Activated CD8-positive, alpha-beta memory T cell treated with anti-CD3 and anti-CD28 coated beads, Interleukin-2, amount 10 ng/mL, durations not matched to agents 7 days and 5 days (primary cell): ENCODE measurements around the gene EVPL. TPM values are rescaled to one million over a fixed set of nuclear protein-coding genes. Genes with fewer than 3 reads are reported as not detected.

Source experiments
- ATAC-seq: fragments of 150-1000 bp; cut with Tn5 transposase; one replicate; pipeline ENCODE4 v1.10.0; 2021; ENCODE audit warnings: moderate library complexity
- CTCF ChIA-PET: fragments of 350-600 bp; sonication (Branson Sonifier 250); formaldehyde crosslinking; loops from one replicate; lab custom pipeline; 2021; ENCODE audit warnings: antibody characterized with exemption; lab: Charles Lee
- DNase-seq: peaks from one replicate; pipeline ENCODE4 v3.0.0-alpha.2; 2020
- H3K27ac Mint-ChIP-seq: one replicate; pipeline ENCODE4 v1.8.0; 2021; ENCODE audit warnings: mild to moderate bottlenecking, mixed read lengths
- H3K27me3 Mint-ChIP-seq: one replicate; pipeline ENCODE4 v1.8.0; 2021; ENCODE audit warnings: mixed read lengths
- H3K36me3 Mint-ChIP-seq: one replicate; pipeline ENCODE4 v1.8.0; 2021; ENCODE audit warnings: mild to moderate bottlenecking, mixed read lengths
- H3K4me1 Mint-ChIP-seq: one replicate; pipeline ENCODE4 v1.8.0; 2021; ENCODE audit warnings: mixed read lengths
- H3K4me3 Mint-ChIP-seq: one replicate; pipeline ENCODE4 v1.8.0; 2021; ENCODE audit warnings: mild to moderate bottlenecking, moderate library complexity, mixed read lengths
- H3K9me3 Mint-ChIP-seq: one replicate; pipeline ENCODE4 v1.8.0; 2022; ENCODE audit warnings: low read depth, mixed read lengths
- total RNA-seq, 2 experiments: library from RNA; stranded (reverse); gene quantifications; one replicate each; pipeline ENCODE4 v1.2.3, GENCODE V29; 2021

Gene EVPL
- total RNA-seq, 2 experiments from 2014 or later, result 0.03 TPM; not detected in 1

DNA sequence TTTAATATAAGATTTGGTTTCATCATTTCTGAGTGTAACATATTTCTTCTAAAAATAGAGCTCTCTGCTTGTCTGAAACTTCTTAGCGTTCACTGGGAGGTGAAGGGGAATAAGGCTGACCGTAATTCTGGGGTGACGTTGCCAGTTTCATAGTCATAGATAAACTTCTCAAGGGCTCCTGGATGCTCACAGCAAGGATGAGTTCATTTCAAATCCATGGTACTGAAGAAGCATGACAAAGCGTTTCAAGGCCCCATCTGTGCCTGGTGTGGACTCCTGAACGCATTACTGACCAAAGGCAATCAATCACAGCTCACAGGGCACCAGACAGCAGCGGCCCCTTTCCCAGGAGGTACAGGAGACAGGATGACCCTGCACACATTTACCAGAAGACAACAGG is 12.0 kb upstream of the EVPL start:
- peaks cover 5% of the 10 kb centered on the region for H3K4me1 Mint-ChIP-seq
- CTCF ChIA-PET, result no interaction called here
- no peak overlapping the region for H3K4me3 Mint-ChIP-seq
- no peaks in the 10 kb centered on the region for H3K9me3 Mint-ChIP-seq
- no peak overlapping the region for H3K27ac Mint-ChIP-seq
- no peaks in the 10 kb centered on the region for H3K27me3 Mint-ChIP-seq
- ATAC-seq (no peak), DNase-seq (no peak)
- peaks cover 36% of the 10 kb centered on the region for H3K36me3 Mint-ChIP-seq

DNA sequence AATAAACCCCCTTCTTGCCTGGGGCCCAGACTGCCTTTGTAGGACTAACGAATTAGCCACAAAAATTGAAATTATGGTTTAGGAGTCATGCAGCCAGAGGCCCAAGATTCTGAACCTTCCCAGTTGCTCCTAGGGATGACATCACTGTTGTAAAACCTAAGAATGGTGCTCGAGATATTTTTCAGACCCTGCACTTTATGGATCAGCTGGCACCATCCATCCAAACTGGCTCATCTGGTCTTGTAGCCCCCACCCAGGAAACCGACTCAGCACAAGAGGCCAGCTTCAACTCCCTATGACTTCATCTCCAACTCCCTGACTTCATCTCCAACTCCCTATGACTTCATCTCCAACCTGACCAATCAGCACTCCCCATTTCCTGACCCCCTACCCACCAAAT is 10.9 kb upstream of the EVPL start:
- Mint-ChIP-seq H3K4me3 (no peak overlapping the region), H3K36me3 (peaks cover 26% of the 10 kb centered on the region), H3K27ac (no peak overlapping the region)

DNA sequence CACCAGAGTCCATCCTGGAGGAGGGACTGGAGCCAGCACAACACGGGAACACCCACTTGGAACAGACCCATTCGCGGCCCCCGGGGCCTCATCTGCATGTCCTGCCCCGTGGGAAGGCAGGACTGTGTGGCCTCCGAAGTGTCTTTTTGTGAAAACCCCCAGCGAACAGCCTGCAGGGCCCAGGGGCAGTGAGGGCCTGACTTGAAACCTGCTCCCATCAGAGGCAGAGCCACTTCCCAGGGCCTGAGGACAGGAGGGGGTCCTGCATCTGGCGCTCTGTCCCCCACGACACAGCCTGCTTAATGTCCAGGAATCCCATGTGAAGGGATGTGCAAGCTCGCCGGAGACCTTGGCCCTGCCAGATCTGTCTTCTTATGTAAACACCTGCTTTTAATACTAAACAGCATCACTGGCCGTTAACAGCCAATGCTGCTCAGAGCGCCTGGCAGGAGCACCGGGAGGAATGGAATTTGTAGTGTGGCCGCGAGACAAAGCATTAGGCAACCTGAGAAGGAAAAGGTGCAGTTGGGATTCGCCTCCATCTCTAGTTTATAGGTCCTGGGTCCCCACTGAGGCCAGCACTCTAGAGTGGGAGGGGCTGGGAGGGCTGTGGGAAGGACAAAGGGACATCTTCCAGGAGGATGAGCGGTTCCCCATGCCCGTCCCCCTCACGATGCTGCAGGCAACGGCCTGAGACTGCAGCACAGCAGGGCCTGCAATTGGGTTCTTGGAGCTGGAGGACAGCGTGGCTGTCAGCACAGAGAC is 9.6 kb upstream of the EVPL start:
- peaks cover 23% of the 10 kb centered on the region for H3K36me3 Mint-ChIP-seq
- H3K4me1 Mint-ChIP-seq, result peaks cover 5% of the 10 kb centered on the region
- H3K27ac Mint-ChIP-seq, result no peak overlapping the region
- no peaks in the 10 kb centered on the region for H3K9me3 Mint-ChIP-seq
- ATAC-seq (no peak), DNase-seq (no peak)
- CTCF ChIA-PET, result interaction anchor here (1.2 to 1.9 kb wide), 2 partner anchors 19 to 23 kb away, joined by 4 to 6 read pairs; no protein-coding TSS in a partner anchor
- H3K27me3 Mint-ChIP-seq, result no peaks in the 10 kb centered on the region
- H3K4me3 Mint-ChIP-seq, result no peak overlapping the region

More for the DNA sequence above, 10.9 kb upstream of the EVPL start:
- CTCF ChIA-PET, result no interaction called here
- DNase-seq (no peak), ATAC-seq (no peak)
- H3K9me3 Mint-ChIP-seq, result no peaks in the 10 kb centered on the region
- H3K27me3 Mint-ChIP-seq, result no peaks in the 10 kb centered on the region
- H3K4me1 Mint-ChIP-seq, result peaks cover 5% of the 10 kb centered on the region

DNA sequence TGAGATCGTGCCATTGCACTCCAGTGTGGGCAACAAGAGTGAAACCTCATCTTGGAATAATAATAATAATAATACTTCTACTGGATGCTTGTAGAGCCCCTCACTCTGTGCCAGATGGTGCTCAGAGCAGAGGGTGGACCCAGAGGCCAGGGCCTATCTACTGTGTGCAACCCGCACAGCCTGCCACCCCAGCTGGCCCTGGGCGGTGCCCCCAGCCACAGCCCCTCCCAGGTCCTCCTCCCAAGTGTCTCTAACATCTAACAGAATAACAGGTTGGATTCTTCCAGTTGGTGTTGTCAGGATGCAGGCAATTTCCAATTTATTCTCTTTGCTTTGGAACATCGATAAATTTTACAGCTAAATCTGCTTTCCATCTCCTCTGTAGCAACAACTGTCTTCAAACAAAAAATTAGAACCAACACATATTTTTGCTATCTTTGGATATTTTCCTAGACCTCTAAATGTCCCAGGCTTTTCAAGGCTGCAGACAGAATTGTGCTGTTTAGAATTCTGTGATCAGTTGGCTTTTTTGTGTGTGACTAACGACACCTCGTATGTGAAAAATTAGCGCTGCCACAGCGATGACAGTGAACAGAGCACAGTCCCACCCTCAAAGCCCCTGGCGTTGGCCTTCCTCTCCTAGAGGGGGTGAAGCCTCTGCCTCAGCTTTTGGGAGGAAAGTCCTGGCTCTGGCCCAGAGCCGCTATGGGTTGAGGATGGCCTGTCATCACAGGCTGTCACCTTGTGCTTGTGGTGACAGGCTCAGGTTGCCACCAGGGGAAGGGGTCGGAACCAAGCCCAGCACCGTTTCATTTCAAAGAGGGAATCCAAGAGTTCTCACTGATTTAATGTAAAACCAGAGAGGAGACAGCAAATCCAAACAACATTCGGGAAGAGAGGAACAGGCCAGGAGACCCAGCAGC is 7.6 kb upstream of the EVPL start:
- peaks cover 12% of the 10 kb centered on the region for H3K36me3 Mint-ChIP-seq
- no peak overlapping the region for H3K27ac Mint-ChIP-seq

DNA sequence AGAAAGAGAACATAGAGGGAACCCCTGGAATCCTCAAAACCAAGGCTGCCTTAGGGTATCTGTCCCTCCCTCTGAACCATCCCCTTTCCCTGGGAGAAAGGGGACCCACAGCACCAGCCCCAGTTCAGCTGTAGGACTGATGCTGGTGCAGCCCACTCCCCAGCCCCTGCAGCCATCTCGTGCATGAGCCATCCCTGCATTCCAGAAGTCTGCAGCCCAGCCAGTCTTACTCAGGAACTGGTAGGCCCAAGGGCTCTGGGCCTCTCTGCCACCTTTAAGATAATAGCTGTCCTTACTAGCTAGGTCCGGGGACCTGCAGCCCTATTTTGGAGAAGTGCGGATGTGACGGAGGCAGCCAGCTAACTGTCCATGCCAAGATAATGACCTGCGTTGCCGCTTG is 6.0 kb upstream of the EVPL start:
- Mint-ChIP-seq H3K4me3 (no peak overlapping the region), H3K27ac (no peak overlapping the region), H3K9me3 (no peaks in the 10 kb centered on the region), H3K36me3 (peaks cover under 1% of the 10 kb centered on the region), H3K4me1 (peaks cover 17% of the 10 kb centered on the region), H3K27me3 (no peaks in the 10 kb centered on the region)
- ATAC-seq, result no peak
- no peak for DNase-seq
- CTCF ChIA-PET, result interaction anchor here (1.0 to 3.4 kb wide), 3 partner anchors 19 to 247 kb away, joined by 3 to 16 read pairs (median 3); no protein-coding TSS in a partner anchor

More for the DNA sequence above, 7.6 kb upstream of the EVPL start:
- no peak overlapping the region for H3K4me3 Mint-ChIP-seq
- peaks cover 11% of the 10 kb centered on the region for H3K4me1 Mint-ChIP-seq
- H3K27me3 Mint-ChIP-seq, result no peaks in the 10 kb centered on the region
- CTCF ChIA-PET, result interaction anchor here (3.4 kb wide), 1 partner anchor 20 kb away, joined by 16 read pairs; no protein-coding TSS in a partner anchor
- no peaks in the 10 kb centered on the region for H3K9me3 Mint-ChIP-seq
- DNase-seq, result no peak
- ATAC-seq, result no peak

DNA sequence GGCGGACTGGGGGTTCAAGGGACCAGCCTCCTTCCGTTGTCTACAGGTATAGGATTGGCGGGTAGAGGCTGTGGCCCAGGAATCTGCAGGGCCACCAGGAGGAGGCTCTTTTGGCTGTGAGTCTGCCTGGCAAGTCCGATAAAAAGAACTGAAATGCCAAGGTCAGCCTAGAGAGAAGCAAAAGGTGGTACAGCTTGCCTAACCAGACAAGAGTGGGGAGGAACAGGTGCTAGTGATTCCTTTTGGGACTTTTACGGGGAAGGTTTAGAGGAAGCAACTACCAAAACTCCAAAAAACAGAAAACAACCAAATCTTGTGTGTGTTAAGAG is 5.6 kb upstream of the EVPL start:
- DNase-seq (no peak), ATAC-seq (no peak)
- Mint-ChIP-seq H3K4me3 (no peak overlapping the region), H3K27me3 (no peaks in the 10 kb centered on the region), H3K36me3 (no peaks in the 10 kb centered on the region), H3K4me1 (peaks cover 17% of the 10 kb centered on the region), H3K9me3 (no peaks in the 10 kb centered on the region), H3K27ac (no peak overlapping the region)
- CTCF ChIA-PET, result interaction anchor here (1.0 to 3.4 kb wide), 3 partner anchors 18 to 247 kb away, joined by 3 to 16 read pairs (median 3); no protein-coding TSS in a partner anchor

DNA sequence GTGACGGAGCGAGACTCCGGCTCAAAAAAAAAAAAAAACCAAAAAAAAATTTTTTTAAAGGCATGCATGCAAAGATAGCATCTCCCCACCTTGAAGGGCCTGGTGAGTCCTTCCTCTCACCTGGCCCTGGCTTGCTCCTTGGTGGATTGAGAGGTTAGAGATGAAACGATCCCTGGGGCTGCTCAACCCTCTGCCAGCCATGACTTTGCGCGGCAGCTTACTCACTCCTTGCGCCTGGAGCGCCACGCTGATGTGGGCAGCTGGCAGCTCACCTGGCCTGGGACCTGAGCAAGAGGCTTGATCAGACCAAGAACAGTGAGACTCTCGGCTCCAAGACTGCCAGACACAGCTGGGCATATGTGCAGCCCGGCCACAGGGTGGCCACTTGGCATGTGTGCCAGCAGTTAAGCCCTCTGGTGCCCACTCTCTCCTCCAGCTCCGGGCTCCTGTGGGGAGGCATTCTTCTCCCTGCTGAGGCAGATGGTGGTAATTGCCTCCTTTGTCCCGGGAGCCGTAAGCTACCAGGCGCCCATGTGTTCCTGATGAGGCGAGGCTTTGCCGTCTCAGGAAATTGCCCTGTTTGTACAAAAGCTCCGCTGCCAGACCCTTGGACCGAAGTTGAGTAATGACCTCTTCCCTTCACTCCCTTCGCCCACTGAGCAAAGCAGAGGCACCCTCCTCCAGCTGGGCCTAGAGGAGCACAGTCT is 5.1 kb upstream of the EVPL start:
- H3K27ac Mint-ChIP-seq, result no peak overlapping the region
- no peaks in the 10 kb centered on the region for H3K27me3 Mint-ChIP-seq
- CTCF ChIA-PET, result interaction anchor here (0.5 to 3.4 kb wide), 3 partner anchors 18 to 248 kb away, joined by 3 to 16 read pairs (median 3); no protein-coding TSS in a partner anchor
- no peak overlapping the region for H3K4me3 Mint-ChIP-seq
- H3K9me3 Mint-ChIP-seq, result no peaks in the 10 kb centered on the region
- ATAC-seq, result no peak
- DNase-seq, result no peak
- peaks cover 17% of the 10 kb centered on the region for H3K4me1 Mint-ChIP-seq
- H3K36me3 Mint-ChIP-seq, result no peaks in the 10 kb centered on the region

DNA sequence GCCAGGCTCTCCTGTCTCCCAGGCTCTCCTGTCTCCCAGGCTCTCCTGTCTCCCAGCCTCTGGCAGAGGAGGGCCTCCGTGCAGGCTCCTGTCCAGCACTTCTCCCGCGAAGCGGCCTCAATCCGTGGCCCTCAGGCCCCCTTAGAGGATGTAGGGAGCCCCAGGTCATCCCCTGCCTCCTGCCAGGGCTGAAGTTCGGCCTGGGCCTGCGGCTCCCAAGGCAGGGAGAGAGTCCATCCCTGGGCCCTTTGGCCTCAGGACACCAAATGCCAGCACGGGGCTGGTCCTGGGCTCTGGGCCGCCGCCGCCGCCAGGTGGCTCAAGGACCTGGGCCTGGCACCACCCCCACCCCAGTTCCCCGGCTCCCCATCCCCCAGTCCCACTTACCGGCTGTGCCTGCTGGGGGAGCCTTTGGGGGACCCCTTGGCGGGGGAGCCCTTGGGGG is 370 bp downstream of the EVPL start:
- no peaks in the 10 kb centered on the region for H3K9me3 Mint-ChIP-seq
- CTCF ChIA-PET, result no interaction called here
- peaks cover 12% of the 10 kb centered on the region for H3K4me1 Mint-ChIP-seq
- H3K4me3 Mint-ChIP-seq, result no peak overlapping the region
- H3K27me3 Mint-ChIP-seq, result no peaks in the 10 kb centered on the region
- no peak overlapping the region for H3K27ac Mint-ChIP-seq
- no peak for ATAC-seq
- DNase-seq, result no peak
- no peaks in the 10 kb centered on the region for H3K36me3 Mint-ChIP-seq

DNA sequence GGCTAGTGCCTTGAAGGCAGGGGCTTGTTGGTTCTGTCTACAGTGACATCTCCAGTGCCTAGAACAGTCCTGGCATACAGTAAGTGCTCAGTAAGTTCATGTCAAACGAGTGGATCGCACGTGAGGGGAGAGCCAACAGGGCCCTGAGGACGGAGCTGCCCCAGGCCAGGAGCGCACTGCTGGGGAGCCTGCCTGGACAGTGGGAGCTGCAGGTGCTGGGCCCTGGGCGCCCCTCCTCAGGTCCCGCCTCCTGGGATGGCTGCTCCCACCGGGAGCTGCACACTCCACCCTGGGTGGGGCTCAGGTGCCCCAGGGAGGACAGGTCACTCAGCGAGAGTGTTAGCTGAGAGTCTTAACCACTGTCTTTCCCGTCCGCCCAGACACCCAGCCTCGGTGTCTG is 1.8 kb downstream of the EVPL start:
- DNase-seq, result no peak
- no peak for ATAC-seq
- H3K9me3 Mint-ChIP-seq, result no peaks in the 10 kb centered on the region
- no peaks in the 10 kb centered on the region for H3K27me3 Mint-ChIP-seq
- H3K4me3 Mint-ChIP-seq, result no peak overlapping the region
- peaks cover 10% of the 10 kb centered on the region for H3K4me1 Mint-ChIP-seq
- H3K27ac Mint-ChIP-seq, result no peak overlapping the region
- CTCF ChIA-PET, result interaction anchor here (0.9 to 1.4 kb wide), 2 partner anchors 20 to 25 kb away, joined by 4 read pairs; partner anchors contain the start of gene CDK3
- H3K36me3 Mint-ChIP-seq, result no peaks in the 10 kb centered on the region

DNA sequence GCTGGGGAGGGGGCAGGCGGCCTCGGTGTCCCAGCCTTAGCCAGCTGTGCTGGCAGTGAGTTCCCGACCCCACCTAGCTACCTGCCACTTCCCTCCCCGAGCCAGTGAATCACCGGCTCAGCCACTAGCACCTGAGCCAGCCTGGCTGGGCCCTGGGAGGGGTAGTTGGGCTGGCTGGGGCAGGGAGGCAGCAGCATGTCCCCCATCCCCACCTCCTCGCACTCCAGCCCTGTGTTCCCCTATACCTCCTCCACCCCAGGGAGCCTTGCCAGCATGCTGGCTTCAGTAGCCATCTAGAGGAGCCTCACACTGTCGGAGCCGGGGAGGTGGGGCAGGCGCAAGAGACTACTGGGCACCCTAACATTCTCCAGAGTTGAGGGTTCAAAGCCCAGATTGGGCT is 2.8 kb downstream of the EVPL start:
- no peaks in the 10 kb centered on the region for H3K36me3 Mint-ChIP-seq

DNA sequence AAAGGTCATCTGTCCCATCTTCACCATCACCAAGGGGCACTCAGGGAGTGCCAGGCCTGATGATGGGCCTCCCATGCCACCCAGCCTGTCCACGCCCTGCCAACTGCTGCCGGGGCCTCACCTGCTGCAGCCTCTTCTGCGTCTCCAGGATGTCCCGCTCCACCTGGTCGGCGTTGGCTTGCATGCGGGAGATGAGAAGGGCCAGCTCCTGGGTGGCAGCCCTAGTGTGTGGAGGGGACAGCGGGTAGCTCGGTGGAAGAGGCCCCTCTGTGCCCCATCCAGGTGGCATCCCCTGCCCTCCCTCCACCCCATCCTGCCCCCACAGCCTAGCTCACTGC is 3.2 kb downstream of the EVPL start:
- DNase-seq (no peak), ATAC-seq (no peak)
- CTCF ChIA-PET, result interaction anchor here (0.9 kb wide), 1 partner anchor 18 kb away, joined by 4 read pairs; no protein-coding TSS in a partner anchor
- Mint-ChIP-seq H3K36me3 (no peaks in the 10 kb centered on the region), H3K9me3 (no peaks in the 10 kb centered on the region), H3K27me3 (no peaks in the 10 kb centered on the region), H3K27ac (no peak overlapping the region), H3K4me1 (peaks cover 2% of the 10 kb centered on the region), H3K4me3 (no peak overlapping the region)

More for the DNA sequence above, 2.8 kb downstream of the EVPL start:
- Mint-ChIP-seq H3K4me3 (no peak overlapping the region), H3K27ac (no peak overlapping the region), H3K4me1 (peaks cover 4% of the 10 kb centered on the region), H3K27me3 (no peaks in the 10 kb centered on the region), H3K9me3 (no peaks in the 10 kb centered on the region)
- CTCF ChIA-PET, result interaction anchor here (0.9 kb wide), 1 partner anchor 18 kb away, joined by 4 read pairs; no protein-coding TSS in a partner anchor
- DNase-seq (no peak), ATAC-seq (no peak)

DNA sequence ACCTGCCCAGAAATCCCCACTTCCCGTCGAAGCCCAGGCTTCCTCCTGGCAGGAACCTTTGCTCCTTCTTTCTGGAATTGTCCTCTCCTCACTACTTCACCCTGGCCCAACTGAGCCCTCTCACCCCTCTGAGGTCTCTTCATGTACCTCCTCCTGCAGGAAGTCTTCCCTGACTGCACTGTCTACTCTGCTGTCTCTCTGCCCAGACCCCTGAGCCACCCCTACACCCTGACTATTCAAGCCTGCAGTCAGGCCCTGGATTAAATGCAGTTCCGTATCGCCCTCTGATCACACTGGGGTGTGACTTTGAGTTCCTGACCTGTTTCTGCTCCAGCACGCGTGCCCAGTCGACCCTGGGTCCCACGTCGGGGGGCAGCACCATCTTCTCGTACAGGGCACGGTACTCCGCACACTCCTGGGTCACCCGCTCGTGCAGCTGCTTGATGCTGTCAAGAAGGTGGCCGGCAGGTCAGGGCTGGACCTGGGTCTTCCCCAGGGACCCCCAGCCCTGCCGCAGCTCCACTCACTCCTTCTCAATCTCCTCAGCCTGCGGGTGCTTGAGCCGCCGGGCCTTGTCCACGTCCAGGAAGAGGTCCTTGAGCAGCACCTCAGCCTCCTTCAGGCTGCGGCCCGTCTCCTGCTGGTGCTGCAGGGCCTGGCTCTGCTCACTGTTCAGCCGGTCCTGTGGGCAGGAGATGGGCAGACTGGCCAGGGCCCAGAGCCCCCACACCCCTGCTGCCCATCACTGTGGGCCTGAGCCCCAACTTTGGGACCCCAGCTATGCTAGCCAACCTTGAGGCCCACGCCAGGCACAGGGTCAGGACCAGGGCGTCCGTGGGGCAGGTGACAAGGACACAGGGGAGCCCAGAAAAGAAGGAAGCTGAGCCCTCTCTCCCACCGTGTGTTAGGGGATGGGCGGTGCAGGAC is 3.9 kb downstream of the EVPL start:
- CTCF ChIA-PET, result interaction anchor here (0.9 kb wide), 1 partner anchor 19 kb away, joined by 4 read pairs; no protein-coding TSS in a partner anchor
- DNase-seq (no peak), ATAC-seq (no peak)
- Mint-ChIP-seq H3K4me1 (peaks cover 2% of the 10 kb centered on the region), H3K9me3 (no peaks in the 10 kb centered on the region), H3K27ac (no peak overlapping the region), H3K4me3 (no peak overlapping the region), H3K27me3 (no peaks in the 10 kb centered on the region), H3K36me3 (no peaks in the 10 kb centered on the region)
